GM21367 (cell line): Measurements from ENCODE around the gene GJA4.
"Not testable (repeated sequence)": the region's sequence is repeated elsewhere in the genome, so short reads cannot be mapped to it uniquely, and the experiment has no call there.

Experiments used
- ATAC-seq: cut with Tn5 transposase; IDR thresholded peaks from one replicate; pipeline ENCODE4 v1.9.1; 2021; ENCODE audit not compliant: unreplicated experiment

The GJA4 gene

DNA sequence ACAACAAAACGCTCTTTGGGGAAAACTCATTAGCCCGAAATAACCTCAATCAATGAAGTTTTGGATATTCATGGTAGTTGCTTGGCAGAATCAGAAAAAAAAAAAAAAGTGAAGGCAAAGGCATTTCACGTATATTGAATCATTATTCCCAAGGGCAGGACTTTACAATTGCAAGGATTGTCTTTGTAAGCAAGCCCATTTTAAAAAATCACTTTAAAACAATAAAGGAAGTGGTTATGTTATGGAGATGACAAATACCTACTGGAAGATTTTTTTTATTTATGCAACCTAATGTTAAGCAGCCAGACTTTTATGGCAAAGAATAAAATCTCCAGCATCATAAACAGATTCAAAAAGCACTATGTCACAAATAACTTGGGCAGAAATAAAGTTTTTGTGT, 23.9 kb upstream of the GJA4 start:
- no peak for ATAC-seq

GRCh38 chr1:34770891-34771504, 21.8 kb upstream of the GJA4 start:
- no peak for ATAC-seq

DNA sequence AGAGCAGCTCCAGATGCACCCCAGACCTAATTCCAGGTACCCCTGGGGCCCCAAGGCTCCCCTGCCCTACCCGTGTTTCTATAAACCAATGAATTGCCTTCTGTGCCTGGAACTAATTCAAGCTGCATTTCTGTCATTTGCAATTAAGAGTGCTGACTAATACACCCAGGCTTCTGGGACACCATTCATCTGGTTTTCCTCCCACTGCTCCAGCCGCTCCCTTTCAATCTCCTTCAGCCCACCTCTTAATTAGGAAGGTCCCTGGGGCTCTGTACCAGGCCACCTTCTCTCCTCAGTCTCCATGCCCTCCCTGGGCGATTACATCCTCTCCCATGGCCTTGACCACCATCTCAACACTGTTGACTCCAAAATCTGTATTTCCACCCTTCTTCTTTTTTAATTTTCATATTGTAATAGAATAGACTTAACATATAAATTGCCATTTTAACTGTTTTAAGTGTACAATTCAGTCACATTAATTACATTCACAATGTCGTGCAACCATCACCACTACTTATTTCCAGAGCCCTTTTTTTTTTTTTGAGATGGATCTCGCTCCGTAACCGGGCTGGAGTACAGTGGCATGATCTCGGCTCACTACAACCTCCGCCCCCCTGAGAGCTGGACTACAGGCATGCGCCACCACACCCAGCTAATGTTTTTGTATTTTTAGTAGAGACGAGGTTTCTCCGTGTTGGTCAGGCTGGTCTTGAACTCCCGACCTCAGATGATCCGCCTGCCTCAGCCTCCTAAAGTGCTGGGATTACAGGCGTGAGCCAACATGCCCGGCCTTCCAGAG, 21.0 kb upstream of the GJA4 start:
- no peak for ATAC-seq

GRCh38 chr1:34773114-34773513, 19.7 kb upstream of the GJA4 start:
- not testable (repeated sequence) for ATAC-seq

- no peak for ATAC-seq
Observed at GRCh38 chr1:34774957-34775356, 17.8 kb upstream of the GJA4 start.

- ATAC-seq: no peak
Observed at GRCh38 chr1:34776911-34777310, 15.9 kb upstream of the GJA4 start.

DNA sequence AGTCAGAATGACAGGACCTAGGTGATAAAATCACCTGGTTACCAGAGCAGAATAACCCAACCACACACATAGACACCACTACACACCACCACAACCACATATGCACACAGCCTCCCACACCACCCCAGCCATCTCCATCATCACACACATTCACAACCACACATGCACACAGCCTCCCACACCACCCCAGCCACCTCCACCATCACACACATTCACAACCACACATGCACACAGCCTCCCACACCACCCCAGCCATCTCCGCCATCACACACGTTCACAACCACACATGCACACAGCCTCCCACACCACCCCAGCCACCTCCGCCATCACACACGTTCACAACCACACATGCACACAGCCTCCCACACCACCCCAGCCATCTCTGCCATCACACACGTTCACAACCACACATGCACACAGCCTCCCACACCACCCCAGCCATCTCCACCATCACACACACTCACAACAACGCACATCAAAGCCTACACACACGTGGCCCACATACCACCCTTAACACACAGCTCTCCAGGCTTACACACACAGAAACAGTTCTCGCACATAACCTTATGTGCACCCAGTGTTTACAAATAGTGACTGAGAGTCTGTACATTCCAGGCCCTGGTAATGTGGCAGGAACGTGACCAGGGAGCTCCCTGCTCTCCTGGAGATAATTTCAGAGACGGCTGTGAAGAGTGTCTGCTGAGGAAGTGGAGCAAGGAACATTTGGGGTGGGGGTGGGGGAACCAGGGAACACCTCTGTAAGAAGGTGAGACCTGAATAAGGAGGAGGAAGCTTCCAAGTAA, 15.1 kb upstream of the GJA4 start:
- no peak for ATAC-seq

DNA sequence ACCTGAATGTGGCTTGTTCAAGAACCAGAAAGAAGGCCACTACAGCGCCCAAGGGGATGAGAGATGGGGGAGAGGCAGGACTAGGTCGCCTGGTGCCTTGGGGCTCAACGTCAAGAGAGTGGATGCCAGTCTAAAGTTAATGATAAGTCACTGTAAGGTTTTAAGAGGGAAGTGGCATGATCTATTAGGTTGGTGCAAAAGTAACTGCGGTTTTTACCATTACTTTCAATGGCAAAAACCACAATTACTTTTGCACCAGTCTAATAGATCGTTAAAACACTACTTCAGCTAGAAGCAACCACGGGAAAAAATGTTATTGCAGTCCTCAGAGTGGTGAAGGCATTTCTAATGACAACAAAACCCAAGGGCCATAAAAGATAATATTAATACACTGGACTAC, 14.4 kb upstream of the GJA4 start:
- no peak for ATAC-seq

- no peak for ATAC-seq
Observed at GRCh38 chr1:34779005-34779404, 13.8 kb upstream of the GJA4 start.

- no peak for ATAC-seq
Observed at GRCh38 chr1:34779526-34779925, 13.3 kb upstream of the GJA4 start.

DNA sequence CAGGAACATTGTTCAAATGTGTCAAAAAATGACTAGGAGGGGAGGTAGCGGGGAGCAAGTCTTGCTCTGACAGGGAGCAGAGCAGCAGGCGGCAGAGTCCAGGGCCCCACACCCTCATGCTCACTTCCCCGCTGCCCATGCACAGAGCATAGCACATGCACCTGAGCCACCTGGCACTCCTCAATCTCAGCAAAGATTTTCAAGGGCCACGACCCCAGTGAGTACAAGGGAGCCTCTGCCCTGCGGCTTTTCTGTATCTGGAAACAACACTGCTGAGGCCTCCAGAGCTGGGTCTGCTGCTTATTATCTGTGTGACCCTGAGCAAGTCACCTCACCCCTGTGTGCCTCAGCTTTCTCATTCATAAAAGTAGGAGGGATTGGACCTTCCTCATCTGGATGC, 12.8 kb upstream of the GJA4 start:
- ATAC-seq: no peak

- no peak for ATAC-seq
Observed at GRCh38 chr1:34780528-34780927, 12.3 kb upstream of the GJA4 start.

- ATAC-seq: no peak
Observed at GRCh38 chr1:34781071-34781843, 11.5 kb upstream of the GJA4 start, which contains the start of gene GJB3. Gene GJB3 (plus strand): TSS chr1:34781214. CDS start chr1:34784763, 3,549 bp downstream.

GRCh38 chr1:34781844-34782391, 10.9 kb upstream of the GJA4 start:
- no peak for ATAC-seq

DNA sequence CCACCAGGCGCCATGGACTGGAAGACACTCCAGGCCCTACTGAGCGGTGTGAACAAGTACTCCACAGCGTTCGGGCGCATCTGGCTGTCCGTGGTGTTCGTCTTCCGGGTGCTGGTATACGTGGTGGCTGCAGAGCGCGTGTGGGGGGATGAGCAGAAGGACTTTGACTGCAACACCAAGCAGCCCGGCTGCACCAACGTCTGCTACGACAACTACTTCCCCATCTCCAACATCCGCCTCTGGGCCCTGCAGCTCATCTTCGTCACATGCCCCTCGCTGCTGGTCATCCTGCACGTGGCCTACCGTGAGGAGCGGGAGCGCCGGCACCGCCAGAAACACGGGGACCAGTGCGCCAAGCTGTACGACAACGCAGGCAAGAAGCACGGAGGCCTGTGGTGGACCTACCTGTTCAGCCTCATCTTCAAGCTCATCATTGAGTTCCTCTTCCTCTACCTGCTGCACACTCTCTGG, 8.0 kb upstream of the GJA4 start:
- no peak for ATAC-seq

DNA sequence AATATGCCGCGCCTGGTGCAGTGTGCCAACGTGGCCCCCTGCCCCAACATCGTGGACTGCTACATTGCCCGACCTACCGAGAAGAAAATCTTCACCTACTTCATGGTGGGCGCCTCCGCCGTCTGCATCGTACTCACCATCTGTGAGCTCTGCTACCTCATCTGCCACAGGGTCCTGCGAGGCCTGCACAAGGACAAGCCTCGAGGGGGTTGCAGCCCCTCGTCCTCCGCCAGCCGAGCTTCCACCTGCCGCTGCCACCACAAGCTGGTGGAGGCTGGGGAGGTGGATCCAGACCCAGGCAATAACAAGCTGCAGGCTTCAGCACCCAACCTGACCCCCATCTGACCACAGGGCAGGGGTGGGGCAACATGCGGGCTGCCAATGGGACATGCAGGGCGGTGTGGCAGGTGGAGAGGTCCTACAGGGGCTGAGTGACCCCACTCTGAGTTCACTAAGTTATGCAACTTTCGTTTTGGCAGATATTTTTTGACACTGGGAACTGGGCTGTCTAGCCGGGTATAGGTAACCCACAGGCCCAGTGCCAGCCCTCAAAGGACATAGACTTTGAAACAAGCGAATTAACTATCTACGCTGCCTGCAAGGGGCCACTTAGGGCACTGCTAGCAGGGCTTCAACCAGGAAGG, 7.4 kb upstream of the GJA4 start:
- no peak for ATAC-seq

- ATAC-seq: no peak
Observed at GRCh38 chr1:34785875-34786470, 6.8 kb upstream of the GJA4 start.

DNA sequence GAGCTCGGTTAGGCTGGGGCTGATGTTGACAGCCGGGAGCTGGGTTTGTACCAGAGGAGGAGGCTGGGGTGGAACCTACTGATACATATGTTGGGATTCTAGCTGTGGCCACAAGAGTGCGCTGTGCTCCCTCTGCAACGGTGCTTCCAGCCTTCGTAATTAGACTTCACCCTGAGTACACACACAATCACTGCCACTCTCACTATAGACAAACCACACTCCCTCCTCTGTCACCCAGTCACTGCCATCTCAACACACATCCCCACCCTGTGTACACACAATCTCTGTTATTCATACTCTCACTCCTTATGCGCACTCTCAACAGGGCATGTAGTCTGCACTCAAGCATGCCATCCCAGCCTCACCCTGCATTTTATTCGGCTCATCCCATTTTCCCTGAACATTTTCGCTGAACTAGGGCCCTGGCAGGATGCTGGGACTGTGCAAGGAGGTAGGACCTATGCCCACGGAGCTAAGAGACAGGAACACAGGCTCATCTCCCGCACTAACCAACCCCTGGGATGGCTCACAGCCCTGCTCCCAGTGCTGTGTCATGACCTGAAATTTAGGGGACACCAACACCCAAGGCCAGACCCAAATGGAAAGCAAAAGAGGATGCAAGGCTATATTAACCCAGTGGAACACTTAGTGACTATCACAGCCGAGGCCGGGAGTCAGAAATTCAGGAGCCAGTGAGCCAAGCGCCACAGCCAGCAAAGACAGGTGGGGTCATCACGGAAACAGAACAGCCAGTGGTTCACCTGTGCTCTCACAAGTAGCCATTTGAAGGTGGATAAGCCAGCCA, 6.1 kb upstream of the GJA4 start:
- no peak for ATAC-seq
